Brain microvascular endothelial cell (primary cell): Measurements from ENCODE around the gene SF3B5.

ENCODE experiments used
- DNase-seq: peaks from one replicate; pipeline ENCODE4 v3.0.0-alpha.2; 2020
- H3K27ac ChIP-seq: fragments of 250-450 bp; sonication (Bioruptor Pico); 2 replicates; pipeline ENCODE4 v1.5.1; 2020; ENCODE audit warnings: mild to moderate bottlenecking, moderate library complexity
- H3K27me3 ChIP-seq: fragments of 250-450 bp; sonication (Bioruptor Pico); replicated peaks from 2 replicates; pipeline ENCODE4 v1.5.1; 2020; ENCODE audit warnings: mild to moderate bottlenecking
- H3K36me3 ChIP-seq: fragments of 250-450 bp; sonication (Bioruptor Pico); replicated peaks from 2 replicates; pipeline ENCODE4 v1.5.1; 2020; ENCODE audit warnings: mild to moderate bottlenecking
- H3K4me3 ChIP-seq: 2 replicates; pipeline ENCODE4 v1.5.1; 2011; ENCODE audit warnings: low read depth, mild to moderate bottlenecking, control low read depth, low read length, moderate library complexity
- in situ Hi-C: cut with HindIII; loops from 2 replicates; pipeline ENCODE4 v1.10.0; 2017; ENCODE audit warnings: low sequenced_read_pairs, low pct_ligation_motif_present
- TF ChIP-seq, protein P1 (sequence below): IDR thresholded peaks from 2 replicates; pipeline ENCODE4 v1.5.1; 2011; ENCODE audit warnings: low read depth, mild to moderate bottlenecking, moderate library complexity, low read length, control low read depth, inconsistent platforms; ENCODE audit errors: missing control alignments

SF3B5 gene

DNA sequence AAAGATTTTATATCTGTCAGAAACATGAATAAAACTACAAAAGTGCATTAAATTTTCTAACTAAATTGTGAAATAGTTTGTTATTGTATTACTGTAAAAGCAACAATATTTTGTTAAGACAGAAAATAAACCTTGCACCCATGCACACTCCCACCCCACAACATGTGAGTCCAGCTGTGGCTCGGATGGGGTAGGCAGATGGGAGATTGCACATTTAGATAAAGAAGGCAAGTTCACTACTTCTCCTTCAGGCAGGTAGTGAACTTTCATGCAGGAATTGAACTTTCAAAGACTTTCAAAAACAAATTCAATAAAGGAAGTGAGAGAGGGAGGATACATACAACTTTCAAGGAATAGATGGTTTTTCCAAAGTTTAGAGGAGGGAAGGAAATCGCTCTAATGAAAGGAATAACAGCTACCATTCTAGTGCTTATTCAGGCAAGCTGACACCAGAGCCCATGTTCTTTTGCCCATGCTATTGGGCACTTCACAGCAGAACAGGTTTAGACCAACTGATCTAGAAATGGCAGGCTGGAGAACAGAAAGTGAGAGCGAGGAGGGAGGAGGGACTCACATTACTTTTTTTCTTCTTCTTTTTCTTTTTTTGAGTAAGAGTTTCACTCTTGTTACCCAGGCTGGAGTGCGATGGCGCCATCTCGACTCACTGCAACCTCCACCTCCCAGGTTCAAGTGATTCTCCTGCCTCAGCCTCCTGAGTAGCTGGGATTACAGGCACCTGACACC is 28.5 kb downstream of the SF3B5 start:
- no peak overlapping the region for H3K27ac ChIP-seq
- H3K27me3 ChIP-seq: peaks cover 31% of the 10 kb centered on the region
- H3K36me3 ChIP-seq: no peaks in the 10 kb centered on the region
- TF ChIP-seq, protein P1, sequence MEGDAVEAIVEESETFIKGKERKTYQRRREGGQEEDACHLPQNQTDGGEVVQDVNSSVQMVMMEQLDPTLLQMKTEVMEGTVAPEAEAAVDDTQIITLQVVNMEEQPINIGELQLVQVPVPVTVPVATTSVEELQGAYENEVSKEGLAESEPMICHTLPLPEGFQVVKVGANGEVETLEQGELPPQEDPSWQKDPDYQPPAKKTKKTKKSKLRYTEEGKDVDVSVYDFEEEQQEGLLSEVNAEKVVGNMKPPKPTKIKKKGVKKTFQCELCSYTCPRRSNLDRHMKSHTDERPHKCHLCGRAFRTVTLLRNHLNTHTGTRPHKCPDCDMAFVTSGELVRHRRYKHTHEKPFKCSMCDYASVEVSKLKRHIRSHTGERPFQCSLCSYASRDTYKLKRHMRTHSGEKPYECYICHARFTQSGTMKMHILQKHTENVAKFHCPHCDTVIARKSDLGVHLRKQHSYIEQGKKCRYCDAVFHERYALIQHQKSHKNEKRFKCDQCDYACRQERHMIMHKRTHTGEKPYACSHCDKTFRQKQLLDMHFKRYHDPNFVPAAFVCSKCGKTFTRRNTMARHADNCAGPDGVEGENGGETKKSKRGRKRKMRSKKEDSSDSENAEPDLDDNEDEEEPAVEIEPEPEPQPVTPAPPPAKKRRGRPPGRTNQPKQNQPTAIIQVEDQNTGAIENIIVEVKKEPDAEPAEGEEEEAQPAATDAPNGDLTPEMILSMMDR: no peak
- no peak for DNase-seq
- H3K4me3 ChIP-seq: no peak overlapping the region
- in situ Hi-C loops: no loop called here

DNA sequence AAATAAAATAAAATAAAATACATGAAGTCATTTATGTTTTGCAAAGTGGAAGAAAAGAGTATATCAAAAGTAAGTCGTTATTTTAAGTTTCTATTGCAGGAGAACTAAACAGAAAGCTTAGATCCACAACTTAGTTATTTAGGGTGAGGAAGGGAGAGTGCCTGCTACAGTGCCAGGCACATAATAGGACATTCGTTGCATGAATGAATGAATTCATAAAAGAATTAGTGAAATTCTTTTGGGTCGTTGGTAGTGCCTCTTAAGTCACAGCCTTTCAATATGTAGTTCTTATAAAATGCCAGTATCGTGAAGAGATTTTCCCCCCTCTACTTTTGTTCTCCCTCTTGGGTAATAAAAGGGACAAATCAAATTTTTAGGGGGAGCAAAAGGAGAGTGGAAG is 29.1 kb downstream of the SF3B5 start:
- Histone ChIP-seq H3K27me3 (peaks cover 31% of the 10 kb centered on the region), H3K27ac (no peak overlapping the region), H3K4me3 (no peak overlapping the region), H3K36me3 (no peaks in the 10 kb centered on the region)
- DNase-seq: no peak
- in situ Hi-C loops: no loop called here
- TF ChIP-seq, protein P1: no peak

DNA sequence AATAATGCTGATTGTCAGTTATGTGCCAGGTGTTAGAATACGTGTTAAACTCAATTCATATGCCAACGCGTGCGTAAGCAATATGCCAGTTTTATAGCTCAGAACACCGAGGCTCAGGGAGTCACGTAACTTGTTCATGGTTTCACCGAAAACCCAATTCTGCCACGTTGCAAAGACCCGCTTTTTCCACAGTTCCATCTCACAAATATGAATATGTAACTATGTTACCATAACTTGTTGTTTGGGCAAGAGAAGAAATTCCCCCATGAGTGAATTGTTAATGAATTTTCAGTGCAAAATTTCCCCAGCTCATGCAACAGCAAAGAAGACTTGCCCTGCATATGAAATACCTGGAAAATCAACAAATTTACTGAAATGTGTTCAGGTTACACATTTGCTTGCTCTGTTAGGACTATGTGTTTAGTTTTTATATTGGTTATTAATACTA is 30.1 kb downstream of the SF3B5 start:
- TF ChIP-seq, protein P1: no peak
- Histone ChIP-seq H3K36me3 (no peaks in the 10 kb centered on the region), H3K27me3 (peaks cover 31% of the 10 kb centered on the region), H3K4me3 (no peak overlapping the region), H3K27ac (no peak overlapping the region)
- in situ Hi-C loops: no loop called here
- no peak for DNase-seq

DNA sequence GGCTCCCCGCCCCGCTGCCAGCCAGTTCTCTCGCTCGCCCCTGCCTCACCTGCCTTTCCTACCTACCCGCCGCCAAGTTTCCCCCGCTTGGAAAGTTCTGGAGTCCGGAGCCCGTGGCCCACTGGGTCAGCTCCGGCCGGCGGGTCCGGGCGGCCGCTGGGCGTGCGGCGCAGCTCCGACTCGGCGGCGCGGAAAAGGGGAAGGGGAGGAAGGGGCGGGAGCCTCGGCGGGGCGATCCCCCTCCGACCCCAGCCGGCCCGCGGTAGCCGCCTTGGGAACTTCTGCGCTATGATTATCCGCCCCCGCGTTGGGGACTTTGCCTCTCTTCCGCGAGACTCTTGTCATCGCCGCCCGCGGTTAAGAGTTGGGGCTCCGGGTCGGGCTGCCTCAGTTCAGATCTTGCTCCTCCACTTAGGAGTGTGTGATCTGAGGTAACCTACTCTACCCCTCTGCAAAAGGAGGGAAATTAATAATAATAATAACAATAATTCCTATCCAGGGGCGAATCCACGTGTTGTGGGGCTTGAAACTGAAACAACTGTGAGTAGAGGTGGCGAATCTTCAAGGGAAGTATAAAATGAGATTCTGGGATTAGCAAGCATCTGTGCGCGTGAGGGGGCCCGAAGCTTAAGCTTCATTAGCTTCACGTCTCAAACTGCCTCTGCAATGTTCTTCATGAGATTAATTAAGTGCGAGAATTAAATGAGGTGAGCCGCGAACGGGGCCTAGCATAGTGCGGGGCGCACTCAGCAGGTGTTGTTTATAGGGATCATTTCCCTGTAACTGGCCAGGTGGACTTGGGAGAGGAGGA is 30.8 kb downstream of the SF3B5 start:
- no peak for DNase-seq
- in situ Hi-C loops: no loop called here
- Histone ChIP-seq H3K27ac (no peak overlapping the region), H3K27me3 (peaks cover 31% of the 10 kb centered on the region), H3K4me3 (peak overlapping the region; percentile 59), H3K36me3 (no peaks in the 10 kb centered on the region)
- TF ChIP-seq, protein P1: no peak

DNA sequence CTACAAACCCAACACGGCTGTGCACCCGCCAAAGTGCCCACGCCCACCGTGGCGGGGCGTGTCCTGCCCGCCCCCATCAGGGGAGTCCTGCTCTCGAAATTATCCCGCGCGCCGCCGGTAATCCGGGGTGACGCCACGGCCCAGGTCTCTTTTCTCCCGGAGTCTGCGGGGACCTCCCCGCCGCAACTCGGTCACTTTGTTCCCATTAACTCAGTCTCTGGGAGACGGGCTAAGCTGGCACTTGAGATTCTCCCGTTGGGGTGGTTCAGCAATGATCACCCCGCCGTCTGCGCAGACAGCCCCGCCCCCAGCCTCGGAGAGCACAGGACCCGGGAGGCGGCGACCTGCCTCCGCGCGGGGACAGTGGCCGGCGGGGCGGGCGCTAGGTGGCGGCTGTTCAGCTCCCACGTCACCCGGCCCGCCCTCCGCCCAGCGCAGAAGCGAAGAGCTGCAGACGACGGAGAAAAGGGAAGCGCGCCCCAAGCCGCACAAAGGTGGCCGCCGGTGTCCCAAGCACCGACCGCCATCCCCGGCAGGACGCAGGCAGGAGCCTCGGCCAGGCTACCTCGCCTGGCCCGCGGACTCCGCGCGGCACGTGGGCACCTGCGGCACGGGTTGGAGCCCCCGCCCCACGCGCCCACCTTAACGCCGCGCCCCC is 31.5 kb downstream of the SF3B5 start:
- in situ Hi-C loops: no loop called here
- peaks cover 31% of the 10 kb centered on the region for H3K27me3 ChIP-seq
- peak; percentile 7 for DNase-seq
- H3K36me3 ChIP-seq: no peaks in the 10 kb centered on the region
- H3K4me3 ChIP-seq: peak overlapping the region; percentile 59
- TF ChIP-seq, protein P1: peak; percentile 9
- H3K27ac ChIP-seq: no peak overlapping the region
